H1 (cell line): ENCODE results near the gene DCAF4. TPM values are rescaled to one million over a fixed set of nuclear protein-coding genes. Genes with fewer than 3 reads are reported as not detected.

Source experiments
- ASH2L ChIP-seq: fragments of 200-600, 300-600 bp; sonication (generic); IDR thresholded peaks from one replicate; pipeline ENCODE4 v1.7.1; 2017; ENCODE audit warnings: low read length
- CEBPB ChIP-seq: IDR thresholded peaks from 2 replicates; pipeline ENCODE4 v1.6.1; 2012; ENCODE audit warnings: low read depth, low read length
- CHD7 ChIP-seq: fragments of 300-600 bp; sonication (generic); IDR thresholded peaks from 2 replicates; pipeline ENCODE4 v1.7.1; 2012; ENCODE audit warnings: low read length, moderate library complexity, mild to moderate bottlenecking, inconsistent platforms; ENCODE audit not compliant: insufficient replicate concordance
- CTCF ChIP-seq, 3 experiments: IDR thresholded peaks; 1 replicate in 2 of 3; 2 replicates in 1 of 3; pipeline versions ENCODE4 v1.5.1 to v1.6.1; 2011; ENCODE audit warnings: low read length in 3 of 3, mild to moderate bottlenecking in 3 of 3, inconsistent platforms in 2 of 3, low read depth in 1 of 3, moderate library complexity in 1 of 3; ENCODE audit not compliant: insufficient read depth in 1 of 3; ENCODE audit errors: control extremely low read depth in 1 of 3
- RAD21 ChIP-seq, 2 experiments: IDR thresholded peaks in 1 of 2; conservative IDR thresholded peaks in 1 of 2; 2 replicates each; pipeline ENCODE4 v1.6.1; 2011; ENCODE audit warnings: low read depth in 2 of 2, low read length in 2 of 2, improper control_type of control experiment in 1 of 2, inconsistent platforms in 1 of 2, mild to moderate bottlenecking in 1 of 2, moderate library complexity in 1 of 2
- SIX5 ChIP-seq: IDR thresholded peaks from 2 replicates; pipeline ENCODE4 v1.6.1; 2011; ENCODE audit warnings: mild to moderate bottlenecking, low read depth, low read length
- TCF12 ChIP-seq: IDR thresholded peaks from 2 replicates; pipeline ENCODE4 v1.6.1; 2011; ENCODE audit warnings: low read depth, mild to moderate bottlenecking, low read length
- polyA plus RNA-seq, 7 experiments: library from polyadenylated mRNA; depleted of rRNA in 3 of 7; stranded (reverse) in 5 of 7; unstranded in 2 of 7; fragments of >200 nt in 5 of 7; fragments of 200-250 nt in 2 of 7; gene quantifications; 1 replicate in 5 of 7; 2 replicates in 1 of 7; 4 replicates in 1 of 7; pipeline versions ENCODE4 v1.2.1 to v1.2.3, GENCODE V29; 2011 to 2013; ENCODE audit warnings: missing spikeins in 2 of 7, mixed read lengths in 2 of 7
- total RNA-seq: library from RNA; stranded (reverse); fragmentation: NEBNext Ultra II Directional; extraction: Animal tissue kit (Norgen Biotek cat#: 25700); gene quantifications from 2 replicates; pipeline ENCODE4 v1.2.1, GENCODE V29; 2021

DCAF4 gene
- total and polyA plus RNA-seq, 2 of the 8 experiments (the other 6 are each of a cell fraction or from before 2014, with no cell fraction given): 17.0 to 21.1 TPM

GRCh38 chr14:72948481-72949138 is 22.3 kb downstream of the DCAF4 start (continued):
- TF ChIP-seq RAD21 (IDR thresholded peaks at IDR 0.05 in 1 of 2, conservative IDR thresholded peaks at IDR 0.05 in 1 of 2; ENCODE audit: low read depth in 2 of 2, low read length in 2 of 2) (peak; percentile 65 to 75), SIX5 (no peak), TCF12 (no peak), CEBPB (no peak), CHD7 (no peak), ASH2L (no peak), CTCF (IDR thresholded peaks at IDR 0.05; ENCODE audit: control extremely low read depth in 1 of 3, insufficient read depth in 1 of 3, low read depth in 1 of 3, low read length in 3 of 3) (peak; percentile 66 to 84 (median 67))
